ENCODE data around the gene FBP1. TPM values are rescaled to one million over a fixed set of nuclear protein-coding genes. Genes with fewer than 3 reads are reported as not detected.
A peak's percentile ranks its signal among the peaks of the same experiment; 100 is the strongest.

The FBP1 gene
- polyA plus RNA-seq, 3 donors = 82.2 to 95.5 (median 84.4) TPM

GRCh38 chr9:94665613-94666012, 26.3 kb upstream of the FBP1 start:
- Histone ChIP-seq H3K27me3 (ENCODE audit: control insufficient read depth in 2 of 2, insufficient read depth in 2 of 2, low read length in 2 of 2) (no peaks in the 10 kb centered on the region), H3K79me2 (ENCODE audit: insufficient read depth, low read length) (no peaks in the 10 kb centered on the region), H3K4me1 (ENCODE audit: control insufficient read depth in 1 of 2, insufficient read depth in 2 of 2, low read length in 2 of 2) (peaks cover 20 to 25% of the 10 kb centered on the region in 2 donors), H2AFZ (ENCODE audit: insufficient read depth, low read depth, low read length, poor library complexity, severe bottlenecking) (no peak overlapping the region), H3K36me3 (replicated peaks in 1 of 2; ENCODE audit: control insufficient read depth in 1 of 2, insufficient read depth in 2 of 2, low read length in 2 of 2) (no peaks in the 10 kb centered on the region), H3K27ac (ENCODE audit: low read depth in 1 of 2, low read length in 2 of 2) (no peak overlapping the region), H3K9me3 (replicated peaks in 1 of 2; ENCODE audit: control insufficient read depth in 1 of 2, insufficient read depth in 1 of 2, low read length in 2 of 2) (no peaks in the 10 kb centered on the region), H3K4me3 (replicated peaks in 1 of 3; ENCODE audit: low read depth in 2 of 3, low read length in 3 of 3) (no peak overlapping the region), H3K4me2 (replicated peaks; ENCODE audit: extremely low read depth, low read length, poor library complexity, severe bottlenecking) (no peak overlapping the region), H3K9ac (ENCODE audit: insufficient read depth, low read length, poor library complexity, severe bottlenecking) (no peak overlapping the region), H4K20me1 (ENCODE audit: insufficient read depth, low read length) (no peaks in the 10 kb centered on the region)
- TF ChIP-seq CTCF (IDR thresholded peaks at IDR 0.05) = no peak
- intact Hi-C loops (cut with micrococcal nuclease) = loop anchor here in 1 of 2 donors (5.0 kb wide), 1 partner anchor 43 kb away; no protein-coding TSS in a partner anchor
- no peak overlapping the region for H3K4me3 Mint-ChIP-seq
- no peak for DNase-seq
- peaks cover 36% of the 10 kb centered on the region for H3K4me1 Mint-ChIP-seq
- 93% methylated on average over 3 of the region's 3 CpGs for WGBS (ENCODE audit: insufficient coverage)
- H3K27me3 Mint-ChIP-seq (ENCODE audit: low read depth in 3 of 3) = peaks cover 0 to 6% (median 3%) of the 10 kb centered on the region in 3 donors
- no peaks in the 10 kb centered on the region for H3K36me3 Mint-ChIP-seq
- H3K9me3 Mint-ChIP-seq = peaks cover 0 to 1% (median 0%) of the 10 kb centered on the region in 7 donors
- H3K27ac Mint-ChIP-seq = peak overlapping the region in 2 of 7 donors; percentile 15 to 34

DNA sequence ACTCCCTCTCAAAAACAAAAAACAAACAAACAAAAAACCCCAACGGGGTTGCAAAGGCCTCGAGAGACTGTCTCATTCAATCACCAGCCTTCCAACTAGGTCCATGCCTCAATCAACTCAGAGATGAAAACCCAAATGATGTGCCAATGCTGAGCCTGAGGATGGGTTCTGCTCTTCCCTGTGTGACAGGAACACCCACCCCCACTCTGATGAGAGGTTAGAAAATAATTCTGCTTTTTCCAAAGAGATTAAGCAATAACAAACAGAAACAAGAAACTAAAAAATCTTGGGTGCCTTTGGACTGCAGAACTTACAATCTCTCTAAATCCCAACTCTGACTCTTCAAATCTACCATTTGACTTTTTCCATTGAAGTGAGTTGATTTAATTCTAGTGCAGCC, 25.5 kb upstream of the FBP1 start:
- H3K79me2 ChIP-seq (ENCODE audit: insufficient read depth, low read length) = no peaks in the 10 kb centered on the region
- no peaks in the 10 kb centered on the region for H3K9me3 ChIP-seq (replicated peaks in 1 of 2; ENCODE audit: control insufficient read depth in 1 of 2, insufficient read depth in 1 of 2, low read length in 2 of 2)
- Mint-ChIP-seq H3K27me3 (ENCODE audit: low read depth in 3 of 3) (peaks cover 0 to 3% (median 2%) of the 10 kb centered on the region in 3 donors), H3K4me1 (peaks cover 36% of the 10 kb centered on the region), H3K36me3 (no peaks in the 10 kb centered on the region), H3K9me3 (peaks cover 0 to 1% (median 0%) of the 10 kb centered on the region in 7 donors), H3K4me3 (peak overlapping the region in 1 of 2 donors; percentile 47), H3K27ac (peak overlapping the region; percentile 40 to 87 (median 59))
- peaks cover 20 to 25% of the 10 kb centered on the region in 2 donors for H3K4me1 ChIP-seq (ENCODE audit: control insufficient read depth in 1 of 2, insufficient read depth in 2 of 2, low read length in 2 of 2)
- WGBS (ENCODE audit: insufficient coverage) = 76% methylated on average over 2 of the region's 2 CpGs
- intact Hi-C loops (cut with micrococcal nuclease) = loop anchor here (5.0 kb wide), 2 partner anchors 38 to 42 kb away; no protein-coding TSS in a partner anchor
- H4K20me1 ChIP-seq (ENCODE audit: insufficient read depth, low read length) = no peaks in the 10 kb centered on the region
- peak overlapping the region; percentile 14 for H2AFZ ChIP-seq (ENCODE audit: insufficient read depth, low read depth, low read length, poor library complexity, severe bottlenecking)
- H3K27ac ChIP-seq (ENCODE audit: low read depth in 1 of 2, low read length in 2 of 2) = peak overlapping the region in 1 of 2 donors; percentile 10
- H3K4me3 ChIP-seq (replicated peaks in 1 of 3; ENCODE audit: low read depth in 2 of 3, low read length in 3 of 3) = no peak overlapping the region
- no peak overlapping the region for H3K9ac ChIP-seq (ENCODE audit: insufficient read depth, low read length, poor library complexity, severe bottlenecking)
- no peaks in the 10 kb centered on the region for H3K36me3 ChIP-seq (replicated peaks in 1 of 2; ENCODE audit: control insufficient read depth in 1 of 2, insufficient read depth in 2 of 2, low read length in 2 of 2)
- H3K27me3 ChIP-seq (ENCODE audit: control insufficient read depth in 2 of 2, insufficient read depth in 2 of 2, low read length in 2 of 2) = no peaks in the 10 kb centered on the region
- TF ChIP-seq CTCF (IDR thresholded peaks at IDR 0.05) = no peak
- no peak overlapping the region for H3K4me2 ChIP-seq (replicated peaks; ENCODE audit: extremely low read depth, low read length, poor library complexity, severe bottlenecking)
- peak in 2 of 3 donors; percentile 22 to 35 for DNase-seq
